Common myeloid progenitor, CD34-positive (primary cell): ENCODE measurements around the gene ALDH16A1.

Experiments used
- CTCF ChIA-PET: fragments of 350-600 bp; sonication (Branson Sonifier 250); formaldehyde crosslinking; loops from one replicate; lab custom pipeline; 2021; ENCODE audit warnings: antibody characterized with exemption; lab: Charles Lee
- POLR2A ChIA-PET: fragments of 350-600 bp; sonication (Branson Sonifier 250); formaldehyde crosslinking; loops from one replicate; lab custom pipeline; 2021; ENCODE audit warnings: antibody characterized with exemption; lab: Charles Lee
- DNase-seq, 3 donors: peaks; one replicate each; pipeline versions ENCODE4 v3.0.0 to v3.0.0-alpha.2; 2013
- H3K27ac ChIP-seq, 2 experiments: 1 replicate in 1 of 2; 2 replicates in 1 of 2; pipeline ENCODE4 v1.7.0; 2013; ENCODE audit warnings: inconsistent platforms in 2 of 2, low read length in 2 of 2, mild to moderate bottlenecking in 2 of 2, low read depth in 1 of 2, moderate library complexity in 1 of 2; ENCODE audit not compliant: severe bottlenecking in 2 of 2, insufficient read depth in 1 of 2, poor library complexity in 1 of 2
- H3K27me3 ChIP-seq, 5 experiments: replicated peaks in 2 of 5; 1 replicate in 3 of 5; 2 replicates in 2 of 5; pipeline versions ENCODE4 v1.6.1 to v1.7.0; 2013; ENCODE audit warnings: low read length in 4 of 5, mild to moderate bottlenecking in 2 of 5, moderate library complexity in 2 of 5, inconsistent platforms in 1 of 5; ENCODE audit not compliant: insufficient read depth in 5 of 5, control insufficient read depth in 4 of 5
- H3K36me3 ChIP-seq, 4 experiments: 1 replicate in 2 of 4; 2 replicates in 2 of 4; pipeline versions ENCODE4 v1.6.1 to v1.7.0; 2013; ENCODE audit warnings: low read length in 3 of 4, control low read depth in 1 of 4, mild to moderate bottlenecking in 1 of 4; ENCODE audit not compliant: control insufficient read depth in 4 of 4, insufficient read depth in 4 of 4
- H3K4me1 ChIP-seq, 4 experiments: 1 replicate in 3 of 4; 2 replicates in 1 of 4; pipeline versions ENCODE4 v1.6.1 to v1.7.1; 2013; ENCODE audit warnings: low read length in 3 of 4, mild to moderate bottlenecking in 3 of 4, control low read depth in 1 of 4, inconsistent platforms in 1 of 4, moderate library complexity in 1 of 4; ENCODE audit not compliant: control insufficient read depth in 4 of 4, insufficient read depth in 4 of 4; ENCODE audit errors: control extremely low read depth in 1 of 4
- H3K4me3 ChIP-seq, 7 experiments: 1 replicate in 4 of 7; 2 replicates in 3 of 7; pipeline versions ENCODE4 v1.5.1 to v1.7.0; 2013; ENCODE audit warnings: mild to moderate bottlenecking in 7 of 7, low read length in 6 of 7, moderate library complexity in 6 of 7, inconsistent platforms in 2 of 7, low read depth in 2 of 7, control low read depth in 1 of 7; ENCODE audit not compliant: insufficient read depth in 4 of 7, control insufficient read depth in 1 of 7; ENCODE audit errors: extremely low read depth in 1 of 7
- H3K9me3 ChIP-seq, 5 experiments: 1 replicate in 4 of 5; 2 replicates in 1 of 5; pipeline versions ENCODE4 v1.6.1 to v1.7.1; 2013; ENCODE audit warnings: low read length in 4 of 5, mild to moderate bottlenecking in 2 of 5, inconsistent platforms in 1 of 5, low read depth in 1 of 5, moderate library complexity in 1 of 5; ENCODE audit not compliant: control insufficient read depth in 4 of 5, insufficient read depth in 2 of 5; ENCODE audit errors: control extremely low read depth in 1 of 5
- WGBS: methylation state at CpG from one replicate; pipeline ENCODE4 v1.1.5; 2013; ENCODE audit not compliant: insufficient coverage; 5-methylcytosine and 5-hydroxymethylcytosine counted together

The ALDH16A1 gene

DNA sequence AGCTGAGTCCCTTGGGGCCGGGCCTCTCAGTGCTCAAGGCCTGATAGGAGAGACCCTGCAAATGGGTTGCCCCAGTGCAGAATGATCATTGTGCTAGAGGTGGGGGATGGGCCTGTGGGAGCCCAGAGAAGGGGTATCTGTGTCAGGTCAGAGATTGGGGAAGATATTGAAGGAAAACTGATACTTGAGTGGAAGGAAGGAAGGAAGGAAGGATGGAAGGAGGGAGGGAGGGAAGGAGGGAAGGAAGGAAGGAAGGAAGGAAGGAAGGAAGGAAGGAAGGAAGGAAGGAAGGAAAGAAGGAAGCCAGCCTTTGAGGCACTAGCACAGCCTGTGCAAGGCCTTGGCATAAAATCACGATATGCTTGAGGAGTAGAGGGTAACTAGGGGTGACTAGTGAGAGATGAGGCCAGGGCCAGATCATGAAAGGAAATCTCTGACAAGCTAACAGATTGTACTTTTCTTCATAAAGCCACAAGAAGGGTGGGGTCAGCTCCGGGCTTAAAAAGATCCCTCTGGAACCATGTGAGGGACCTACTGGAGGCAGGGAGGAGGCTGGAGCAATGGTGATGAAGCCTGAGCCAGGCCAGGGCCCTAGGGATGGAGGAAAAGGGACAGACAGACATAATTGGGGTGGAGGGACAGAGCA is 41.2 kb upstream of the ALDH16A1 start:
- CTCF ChIA-PET, result interaction anchor here (1.1 kb wide), 2 partner anchors 21 to 111 kb away, joined by 3 read pairs; no protein-coding TSS in a partner anchor
- POLR2A ChIA-PET, result no interaction called here

DNA sequence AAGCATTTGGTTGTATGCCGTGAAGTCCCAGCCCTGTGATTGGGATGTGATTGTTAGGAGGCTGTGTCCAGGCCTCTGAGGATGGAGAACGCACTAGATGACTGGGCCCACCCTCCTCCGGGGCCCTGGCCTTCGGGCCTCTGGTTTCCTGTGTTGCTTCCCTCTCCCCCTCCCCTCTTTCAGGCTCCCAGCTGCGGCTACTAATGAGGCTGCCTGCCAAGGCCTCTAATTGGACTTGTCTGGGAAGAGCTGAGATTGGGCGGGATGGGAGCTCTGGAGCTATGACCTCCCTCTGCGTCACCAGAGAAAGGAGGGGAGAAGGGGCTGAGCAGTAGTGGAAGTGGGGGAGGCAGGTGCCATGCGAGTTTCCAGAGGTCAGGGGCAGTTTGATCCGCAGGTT is 39.7 kb upstream of the ALDH16A1 start:
- POLR2A ChIA-PET, result no interaction called here
- WGBS, result 100% methylated on average over 3 of the region's 9 CpGs
- Histone ChIP-seq H3K36me3 (no peaks in the 10 kb centered on the region), H3K4me1 (peaks cover 0 to 51% (median 30%) of the 10 kb centered on the region in 4 experiments), H3K27ac (no peak overlapping the region), H3K9me3 (no peaks in the 10 kb centered on the region), H3K27me3 (peaks cover 0 to 3% (median 0%) of the 10 kb centered on the region in 5 experiments), H3K4me3 (no peak overlapping the region)
- CTCF ChIA-PET, result interaction anchor here (0.7 to 1.8 kb wide), 2 partner anchors 22 to 112 kb away, joined by 3 to 8 read pairs; no protein-coding TSS in a partner anchor
- no peak for DNase-seq

More for the DNA sequence above, 41.2 kb upstream of the ALDH16A1 start:
- DNase-seq, result no peak
- H3K4me1 ChIP-seq, result peaks cover 0 to 39% (median 21%) of the 10 kb centered on the region in 4 experiments
- 95% methylated on average over 2 of the region's 3 CpGs for WGBS
- H3K9me3 ChIP-seq, result no peaks in the 10 kb centered on the region
- no peak overlapping the region for H3K4me3 ChIP-seq
- no peaks in the 10 kb centered on the region for H3K36me3 ChIP-seq
- no peak overlapping the region for H3K27ac ChIP-seq
- H3K27me3 ChIP-seq, result peaks cover 0 to 3% (median 0%) of the 10 kb centered on the region in 5 experiments

DNA sequence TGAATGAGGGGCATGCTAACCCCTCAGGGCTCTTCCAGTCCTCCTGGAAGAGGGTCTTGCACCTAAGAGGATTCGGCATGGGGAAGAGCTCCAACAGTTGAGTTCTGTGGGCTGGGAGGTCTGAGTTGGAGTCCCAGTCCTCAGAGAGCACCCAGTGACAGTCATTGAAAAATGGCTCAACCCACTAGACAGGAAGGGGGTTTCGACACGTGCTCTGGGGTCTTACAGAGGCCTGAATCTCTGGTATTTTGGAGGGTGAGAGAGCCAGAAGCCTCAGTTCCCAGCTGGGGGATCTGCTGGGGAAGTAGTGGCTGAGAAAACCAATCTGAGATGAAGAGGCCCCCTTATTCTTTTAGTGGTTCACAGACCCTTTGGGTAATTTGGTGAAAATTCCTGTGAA is 38.8 kb upstream of the ALDH16A1 start:
- ChIA-PET POLR2A (no interaction called here), CTCF (interaction anchor here (1.8 kb wide), 1 partner anchor 23 kb away, joined by 8 read pairs; no protein-coding TSS in a partner anchor)
- H3K4me1 ChIP-seq, result peaks cover 0 to 46% (median 24%) of the 10 kb centered on the region in 4 experiments
- H3K4me3 ChIP-seq, result no peak overlapping the region
- no peak for DNase-seq
- peaks cover 0 to 7% (median under 1%) of the 10 kb centered on the region in 5 experiments for H3K27me3 ChIP-seq
- 93% methylated on average over 3 of the region's 3 CpGs for WGBS
- H3K36me3 ChIP-seq, result no peaks in the 10 kb centered on the region
- H3K27ac ChIP-seq, result no peak overlapping the region
- no peaks in the 10 kb centered on the region for H3K9me3 ChIP-seq

DNA sequence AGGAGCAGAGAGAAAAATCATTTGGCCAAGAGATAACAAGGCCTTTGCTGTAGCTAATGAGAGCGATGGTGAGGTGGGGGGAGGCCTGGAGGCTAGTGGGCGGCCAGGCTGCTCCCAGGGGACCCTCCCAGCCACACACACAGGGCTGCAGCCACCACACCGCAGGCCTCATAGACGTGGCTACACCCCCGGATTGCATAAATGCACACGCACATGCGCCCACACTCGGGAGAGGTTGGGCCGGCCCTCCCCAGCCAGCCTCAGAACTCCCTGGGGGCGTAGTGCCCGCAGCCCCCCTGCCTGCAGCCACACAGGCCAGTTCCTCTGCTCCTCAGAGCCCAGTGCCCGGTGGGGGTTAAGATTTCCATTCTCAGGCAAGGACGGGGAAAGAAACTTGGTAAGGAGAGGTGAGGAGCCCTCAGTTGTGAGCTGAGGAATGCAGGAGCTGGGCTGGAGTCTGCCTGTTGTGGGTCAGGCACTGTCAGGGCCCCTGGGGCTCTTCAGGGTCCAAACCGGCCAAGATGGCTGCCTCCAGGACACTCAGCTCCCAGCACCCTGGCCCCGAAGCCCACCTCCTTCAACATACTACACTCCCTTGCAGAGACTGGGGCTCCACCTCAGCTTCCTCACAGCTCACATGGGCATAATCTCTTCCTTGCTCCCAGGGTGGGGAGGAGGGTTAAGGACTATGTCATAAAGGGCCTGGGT is 37.8 kb upstream of the ALDH16A1 start:
- CTCF ChIA-PET, result interaction anchor here (1.4 kb wide), 1 partner anchor 10 kb away, joined by 6 read pairs; the partner anchor contains the start of gene GFY

DNA sequence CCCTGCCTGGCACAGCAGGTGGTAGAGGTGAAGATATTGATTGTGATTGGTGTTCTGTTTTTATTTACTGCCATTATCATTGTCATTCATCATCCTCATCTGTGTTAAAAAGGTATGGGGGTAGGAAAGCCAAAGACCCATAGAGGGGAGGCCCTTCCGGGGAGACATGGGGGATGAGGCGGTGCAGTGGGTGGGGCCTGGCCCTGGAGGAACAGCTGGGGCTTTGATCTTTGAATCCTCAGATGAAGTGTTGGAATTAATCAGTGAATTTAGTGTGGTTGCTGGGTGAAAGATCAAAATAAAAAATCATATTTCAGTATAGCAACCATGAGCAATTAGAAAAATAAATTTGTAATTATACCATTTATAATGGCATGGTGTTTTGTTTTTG is 37.2 kb upstream of the ALDH16A1 start:
- H3K27me3 ChIP-seq, result peaks cover 4 to 21% (median 14%) of the 10 kb centered on the region in 5 experiments
- H3K9me3 ChIP-seq, result no peaks in the 10 kb centered on the region
- no peaks in the 10 kb centered on the region for H3K36me3 ChIP-seq
- CTCF ChIA-PET, result interaction anchor here (1.3 to 1.4 kb wide), 2 partner anchors 9 to 25 kb away, joined by 4 to 6 read pairs; partner anchors contain the start of gene GFY
- peaks cover 0 to 38% (median 18%) of the 10 kb centered on the region in 4 experiments for H3K4me1 ChIP-seq
- no peak overlapping the region for H3K4me3 ChIP-seq
- POLR2A ChIA-PET, result interaction anchor here (0.5 to 0.7 kb wide), 2 partner anchors 21 to 616 kb away, joined by 3 read pairs; no protein-coding TSS in a partner anchor
- no peak overlapping the region for H3K27ac ChIP-seq
- WGBS, result 100% methylated on average over 2 of the region's 2 CpGs
- no peak for DNase-seq

More for the DNA sequence above, 37.8 kb upstream of the ALDH16A1 start:
- Histone ChIP-seq H3K27me3 (peaks cover 0 to 15% (median 8%) of the 10 kb centered on the region in 5 experiments), H3K9me3 (no peaks in the 10 kb centered on the region), H3K27ac (no peak overlapping the region), H3K4me3 (no peak overlapping the region), H3K4me1 (peaks cover 0 to 37% (median 16%) of the 10 kb centered on the region in 4 experiments), H3K36me3 (no peaks in the 10 kb centered on the region)
- 91% methylated on average over 10 of the region's 15 CpGs for WGBS
- DNase-seq, result no peak
- POLR2A ChIA-PET, result interaction anchor here (0.7 kb wide), 1 partner anchor 615 kb away, joined by 3 read pairs; no protein-coding TSS in a partner anchor

DNA sequence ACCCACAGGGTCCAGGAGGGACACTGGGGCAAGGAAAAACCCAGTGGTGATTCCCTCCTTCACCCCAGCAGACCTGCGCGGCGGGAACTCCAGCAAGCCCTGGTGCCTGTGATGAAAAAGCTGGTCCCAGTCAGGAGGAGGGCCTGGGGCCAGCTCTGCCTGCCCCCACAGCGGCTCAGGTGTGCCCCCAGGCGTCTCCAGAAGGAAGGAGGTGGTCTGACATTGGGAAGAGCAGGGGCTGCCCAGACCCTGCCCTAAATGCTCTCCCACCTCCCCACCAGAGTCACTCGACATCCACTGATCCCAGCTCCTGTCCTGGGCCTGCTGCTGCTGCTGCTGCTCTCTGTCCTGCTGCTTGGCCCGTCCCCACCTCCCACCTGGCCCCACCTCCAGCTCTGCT is 35.9 kb upstream of the ALDH16A1 start:
- H3K4me3 ChIP-seq, result no peak overlapping the region
- no peaks in the 10 kb centered on the region for H3K9me3 ChIP-seq
- DNase-seq, result no peak
- H3K27ac ChIP-seq, result no peak overlapping the region
- H3K27me3 ChIP-seq, result peaks cover 5 to 33% (median 24%) of the 10 kb centered on the region in 5 experiments
- ChIA-PET POLR2A (no interaction called here), CTCF (interaction anchor here (1.0 to 1.4 kb wide), 4 partner anchors 8 to 28 kb away, joined by 3 to 6 read pairs (median 4); partner anchors contain the start of gene GFY)
- H3K4me1 ChIP-seq, result peaks cover 0 to 42% (median 26%) of the 10 kb centered on the region in 4 experiments
- no peaks in the 10 kb centered on the region for H3K36me3 ChIP-seq
- 96% methylated on average over 6 of the region's 7 CpGs for WGBS
